NCI-H345 treated with DMSO at 0.1 percent for 48 hours (cell line): ENCODE data around the gene ETV3L.
A peak's percentile ranks its signal among the peaks of the same experiment; 100 is the strongest.

Experiments used
- DNase-seq: peaks from one replicate; lab custom pipeline; 2025; ENCODE audit not compliant: unreplicated experiment; lab: John Stamatoyannopoulos, UW

The ETV3L gene

DNA sequence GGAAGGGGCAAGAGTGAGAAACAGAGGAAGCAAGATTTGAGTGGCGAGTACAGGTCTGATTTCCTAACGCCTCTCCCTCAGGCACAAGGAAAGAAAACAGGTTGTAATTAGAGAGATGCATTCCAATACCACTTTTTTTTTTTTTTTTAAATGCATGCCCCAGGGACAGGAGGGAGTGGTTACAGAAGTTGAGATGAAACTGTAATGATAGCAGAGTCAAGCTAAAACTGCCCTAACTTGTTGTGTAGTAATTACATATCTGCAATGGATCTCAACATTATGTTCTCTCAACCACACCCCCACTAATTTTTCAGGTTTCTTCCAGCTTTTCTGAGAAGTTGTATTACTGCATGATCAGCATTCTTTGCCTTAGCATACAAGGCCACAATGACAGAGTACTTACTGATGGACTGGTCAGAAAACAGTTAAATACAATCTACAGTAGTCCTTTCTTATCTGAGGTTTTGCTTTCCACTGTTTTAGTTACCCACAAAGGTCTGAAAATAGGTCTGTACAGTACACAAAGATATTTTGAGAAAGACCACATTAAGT is 33.1 kb upstream of the ETV3L start:
- DNase-seq, result no peak

DNA sequence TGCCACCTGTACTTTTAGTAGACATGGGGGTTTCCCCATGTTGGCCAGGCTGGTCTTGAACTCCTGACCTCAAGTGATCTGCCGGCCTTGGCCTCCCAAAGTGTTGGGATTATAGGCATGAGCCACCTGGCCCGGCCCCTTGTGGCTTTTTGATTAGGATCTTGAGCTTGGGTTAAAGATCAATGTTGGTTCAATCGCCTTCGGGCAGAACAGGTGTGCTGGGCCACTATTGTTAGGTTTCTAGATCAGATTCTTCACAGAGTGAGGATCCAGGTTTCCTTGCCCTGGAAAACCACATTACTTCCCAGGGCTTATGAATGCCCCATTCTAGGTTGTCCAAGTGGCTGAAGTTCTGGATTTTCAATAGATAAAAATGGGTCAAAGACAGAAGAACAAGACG is 32.5 kb upstream of the ETV3L start:
- no peak for DNase-seq

DNA sequence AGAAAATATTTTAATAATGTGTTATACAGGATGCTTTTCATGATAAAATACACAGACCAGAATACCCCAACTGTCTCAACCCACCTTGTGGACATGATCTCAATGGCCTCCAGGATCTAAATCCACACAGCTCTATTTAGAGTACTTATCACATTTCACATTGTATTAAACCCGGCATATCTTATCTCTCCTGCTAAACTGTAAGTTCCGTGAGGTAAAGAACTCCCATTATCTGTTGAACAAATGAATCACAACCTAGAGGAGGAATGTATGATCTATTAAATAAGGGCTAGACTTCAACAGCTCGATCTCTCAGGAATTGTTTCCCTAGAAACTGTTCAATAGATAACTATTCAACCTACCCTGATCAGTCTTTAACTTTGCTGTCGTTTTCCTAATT is 31.7 kb upstream of the ETV3L start:
- DNase-seq, result no peak

DNA sequence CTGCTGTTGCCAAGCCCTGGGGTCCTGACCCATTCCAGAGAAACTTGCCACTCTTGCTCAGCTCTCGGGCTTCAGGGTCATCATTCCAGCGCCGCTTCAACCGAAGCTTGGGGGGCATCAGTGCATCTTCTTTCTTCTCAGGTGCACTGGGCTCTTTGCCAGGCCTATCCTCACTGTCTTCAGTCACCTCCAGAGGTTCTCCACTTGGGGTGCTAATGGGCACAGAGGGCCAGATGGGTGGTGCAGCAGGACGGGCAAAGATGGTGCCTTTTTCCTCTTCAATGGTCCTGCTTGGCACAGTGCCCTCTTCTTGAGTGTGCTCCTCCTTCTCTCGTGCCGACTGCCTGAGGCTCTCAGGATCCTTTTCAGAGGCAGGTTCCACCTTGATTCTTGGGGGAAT is 25.2 kb upstream of the ETV3L start:
- DNase-seq, result no peak

DNA sequence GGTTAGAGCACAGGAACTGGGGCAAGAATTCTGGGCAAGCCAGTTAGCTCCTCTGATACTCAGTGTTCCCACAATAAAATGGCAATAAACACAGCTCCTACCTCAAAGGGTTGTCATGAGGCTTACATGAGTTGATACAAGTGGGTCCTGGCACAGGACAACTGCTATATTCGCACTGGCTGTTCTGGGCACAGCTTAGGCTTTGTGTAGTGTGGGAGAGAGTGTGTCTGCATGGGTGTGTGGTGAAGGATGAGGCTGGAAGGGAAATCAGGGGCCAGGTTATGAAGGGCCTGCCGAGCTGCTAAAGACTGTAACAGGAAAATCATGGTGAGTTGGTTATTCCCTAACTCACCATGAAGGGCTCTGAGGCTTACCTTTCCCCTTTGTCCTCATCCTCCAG is 19.8 kb upstream of the ETV3L start:
- DNase-seq, result no peak

DNA sequence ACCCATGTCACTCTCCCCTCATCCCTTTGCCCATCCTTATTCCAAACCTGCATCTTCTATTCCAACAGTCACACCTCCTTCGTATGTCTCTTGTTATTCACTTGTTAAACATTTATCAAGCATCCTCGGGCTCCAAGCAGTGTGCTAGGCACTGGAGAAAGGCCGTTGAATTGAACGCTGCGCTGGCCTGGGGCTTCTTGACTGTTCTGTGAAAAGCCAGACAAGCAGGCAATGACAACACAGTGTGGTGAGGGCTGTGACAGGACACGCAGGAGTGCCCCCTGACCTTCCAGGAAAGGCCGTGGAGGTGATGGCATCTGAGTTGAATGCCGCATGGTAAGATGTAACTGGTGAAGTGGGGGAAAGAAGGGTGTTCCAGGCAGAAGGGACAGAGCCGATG is 19.4 kb upstream of the ETV3L start:
- no peak for DNase-seq

DNA sequence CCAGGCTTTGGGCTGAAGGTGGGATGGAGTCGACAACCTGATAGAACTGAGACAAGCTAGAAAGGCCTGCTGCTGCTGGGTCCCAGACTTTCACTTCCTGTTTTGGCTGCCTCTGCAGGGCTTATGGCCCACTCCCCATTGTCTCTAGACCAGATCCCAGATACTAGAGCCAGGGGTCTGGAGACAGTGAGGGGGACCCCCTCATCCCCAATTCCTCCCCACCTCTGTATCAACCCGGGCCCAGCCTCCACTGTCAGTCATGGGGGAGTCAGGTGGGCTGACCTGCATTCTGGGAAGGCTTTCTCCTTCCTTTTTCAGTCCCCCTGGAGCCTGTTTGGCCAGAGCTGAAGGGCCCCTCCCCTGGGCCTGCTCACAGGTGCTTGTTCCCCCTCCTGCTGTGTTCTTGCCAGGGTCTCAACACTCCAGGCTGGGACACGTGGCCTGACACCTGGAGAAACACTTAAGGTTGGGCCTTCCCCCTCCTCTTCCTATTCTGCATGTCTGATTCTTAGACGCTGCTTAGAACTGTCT is 18.0 kb upstream of the ETV3L start:
- peak; percentile 33 for DNase-seq

DNA sequence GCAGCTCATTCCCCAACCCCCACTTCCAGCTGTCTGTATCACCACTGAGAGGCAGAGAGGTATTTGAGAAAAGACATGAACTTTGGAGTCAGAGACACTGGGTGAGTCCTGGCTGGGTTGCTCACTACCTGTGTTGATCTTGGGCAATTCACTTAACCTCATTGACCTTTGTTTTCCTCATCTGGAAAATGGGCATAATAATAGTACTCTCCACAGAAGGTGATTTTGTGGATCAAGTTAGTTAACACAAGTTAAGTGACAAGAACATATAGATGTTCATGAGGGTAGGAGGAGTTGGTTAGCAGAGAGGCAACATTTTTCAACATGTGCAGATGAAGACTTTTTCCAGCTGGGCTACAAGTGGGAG is 17.1 kb upstream of the ETV3L start:
- no peak for DNase-seq

DNA sequence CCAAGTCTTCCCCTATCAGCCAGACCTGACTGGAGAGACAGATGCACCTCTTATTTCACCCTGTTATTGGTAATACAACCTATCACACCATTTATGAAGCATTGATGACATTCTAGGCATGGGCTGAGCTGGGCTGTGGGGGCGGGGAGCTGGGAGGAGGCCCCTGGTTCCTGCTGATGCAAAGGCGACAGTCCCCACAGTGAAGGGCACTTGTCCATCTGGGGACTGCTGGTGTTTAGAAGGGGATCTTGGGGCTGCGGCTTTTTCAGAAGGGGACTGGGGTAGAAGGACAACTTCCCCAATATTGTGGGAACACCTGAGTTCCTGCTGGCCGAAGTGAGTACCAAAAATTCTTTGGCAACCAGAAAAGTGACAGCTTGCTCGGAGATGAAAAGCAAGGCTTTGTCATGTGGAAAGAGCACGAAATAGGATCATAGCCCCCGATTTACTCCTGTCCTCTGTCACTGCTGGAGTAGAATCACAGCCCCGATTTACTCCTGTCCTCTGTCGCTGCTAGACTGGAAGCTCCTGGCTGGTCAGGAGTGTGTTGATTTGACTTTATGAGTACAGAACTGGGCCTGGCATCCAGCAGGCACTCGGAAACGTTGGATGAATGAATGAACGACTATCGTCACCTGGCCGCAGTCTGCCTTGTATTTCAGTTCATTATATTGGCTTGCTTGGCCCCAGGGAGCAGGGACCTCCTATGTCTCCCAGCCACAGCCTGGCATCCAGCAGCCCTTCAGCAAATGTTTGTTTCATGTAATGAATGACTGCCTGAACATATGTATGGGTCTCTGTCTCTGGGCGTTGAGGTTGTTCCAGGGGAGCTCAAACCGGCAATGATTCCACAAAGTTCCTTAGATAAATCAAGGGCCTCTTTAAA is 16.5 kb upstream of the ETV3L start:
- no peak for DNase-seq

DNA sequence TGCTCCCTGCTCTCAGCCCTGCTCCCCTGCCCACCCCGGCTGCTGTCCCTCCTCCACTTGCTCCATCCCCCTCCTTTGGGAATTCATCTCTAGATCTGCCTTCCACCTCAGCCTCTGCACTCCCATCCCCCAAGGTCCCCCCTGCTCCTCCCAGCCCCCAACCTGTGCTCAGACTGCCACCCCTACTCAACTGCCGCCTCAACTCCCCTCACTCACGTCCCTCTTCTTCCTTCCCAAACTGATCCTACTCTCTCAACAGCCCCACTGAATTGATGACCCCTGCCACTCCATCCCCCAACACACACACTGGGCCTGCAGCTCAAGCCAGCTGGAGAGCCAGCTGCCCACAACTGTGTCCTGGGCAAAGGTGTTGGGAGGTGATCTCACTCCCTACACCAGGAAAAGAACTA is 15.8 kb upstream of the ETV3L start:
- no peak for DNase-seq

DNA sequence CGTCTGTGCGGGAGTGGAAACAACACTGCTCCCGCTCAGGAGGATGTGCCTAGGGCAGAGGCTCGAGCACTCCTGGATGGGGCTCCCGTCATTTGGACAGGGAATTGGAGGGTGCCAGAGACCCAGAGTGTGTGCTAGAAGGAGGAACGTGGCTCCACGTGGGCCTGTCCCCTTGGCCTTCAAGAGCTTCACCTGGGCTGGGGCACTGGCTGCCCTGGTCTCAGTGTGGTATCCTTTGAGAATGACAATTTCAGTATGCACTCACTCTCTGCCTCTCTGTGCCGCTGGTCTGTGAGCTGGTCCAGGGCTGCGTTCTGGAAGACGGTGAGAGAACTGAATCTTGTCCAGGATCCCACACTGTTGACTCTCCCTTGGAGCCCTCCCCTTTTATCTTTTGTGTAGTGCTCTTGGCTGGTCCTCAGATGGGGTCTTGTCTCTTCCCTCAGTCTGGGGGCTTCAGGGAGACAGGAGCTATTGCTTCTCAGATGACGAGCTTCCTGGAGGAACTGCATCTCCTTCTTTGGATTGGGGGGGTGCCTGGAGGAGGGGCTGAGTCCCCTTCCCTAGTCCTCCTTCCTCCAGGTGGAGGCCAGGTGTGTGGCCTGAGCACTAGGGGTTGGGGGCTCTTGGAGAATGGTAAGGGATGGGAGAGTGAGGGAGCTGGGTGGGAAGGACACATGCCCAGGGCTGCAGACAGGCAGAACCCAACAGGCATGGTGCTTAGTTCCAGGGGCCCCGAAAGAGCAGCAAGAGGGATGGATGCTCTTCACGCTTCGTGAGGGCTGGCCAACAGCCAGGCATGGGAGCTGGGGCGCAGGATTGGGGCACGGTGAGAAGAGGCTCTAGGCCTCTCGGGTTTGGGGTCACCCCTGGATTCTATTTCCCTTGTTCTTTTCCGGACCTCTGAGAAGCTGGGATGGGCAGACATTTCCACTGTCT is 14.8 kb upstream of the ETV3L start:
- no peak for DNase-seq

DNA sequence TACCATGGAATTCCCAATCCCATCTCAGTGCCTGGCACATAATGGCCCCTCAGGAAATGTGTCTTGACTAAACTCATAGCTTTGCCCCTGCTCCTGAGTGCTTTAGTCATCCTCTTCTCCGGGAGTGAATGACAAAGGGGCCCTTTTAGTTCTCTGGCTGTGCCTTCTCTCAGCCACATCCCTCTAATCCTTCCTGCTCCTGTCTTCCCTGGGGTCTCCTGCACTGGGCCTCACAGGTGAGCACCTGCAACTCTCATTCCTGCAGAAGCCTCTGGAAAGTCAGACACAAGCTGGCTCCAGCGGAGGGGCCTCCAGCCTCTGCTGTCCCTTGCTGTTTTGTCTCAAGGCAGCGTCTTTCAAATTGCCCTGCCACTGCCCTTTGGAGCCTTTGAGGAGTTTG is 14.0 kb upstream of the ETV3L start:
- DNase-seq, result no peak

DNA sequence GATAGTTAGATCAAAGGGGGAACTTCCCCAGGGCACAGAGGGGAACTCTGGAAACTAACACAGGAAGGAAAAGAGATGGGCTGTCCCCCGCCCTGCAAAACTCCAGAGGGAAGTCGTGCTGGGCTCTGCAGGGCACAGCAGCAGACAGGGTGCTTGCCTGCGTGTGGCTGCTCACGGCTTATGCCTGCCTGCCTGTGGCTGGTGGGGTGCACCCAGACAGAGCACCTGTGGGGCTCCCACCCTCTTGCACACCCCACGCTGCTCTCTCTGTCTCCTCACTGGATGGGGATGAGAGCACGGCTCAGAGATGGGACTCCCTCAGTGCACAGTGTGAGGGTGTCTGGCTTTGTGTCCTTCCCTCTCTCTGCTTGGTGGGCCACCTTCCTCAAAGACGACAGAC is 13.5 kb upstream of the ETV3L start:
- no peak for DNase-seq

DNA sequence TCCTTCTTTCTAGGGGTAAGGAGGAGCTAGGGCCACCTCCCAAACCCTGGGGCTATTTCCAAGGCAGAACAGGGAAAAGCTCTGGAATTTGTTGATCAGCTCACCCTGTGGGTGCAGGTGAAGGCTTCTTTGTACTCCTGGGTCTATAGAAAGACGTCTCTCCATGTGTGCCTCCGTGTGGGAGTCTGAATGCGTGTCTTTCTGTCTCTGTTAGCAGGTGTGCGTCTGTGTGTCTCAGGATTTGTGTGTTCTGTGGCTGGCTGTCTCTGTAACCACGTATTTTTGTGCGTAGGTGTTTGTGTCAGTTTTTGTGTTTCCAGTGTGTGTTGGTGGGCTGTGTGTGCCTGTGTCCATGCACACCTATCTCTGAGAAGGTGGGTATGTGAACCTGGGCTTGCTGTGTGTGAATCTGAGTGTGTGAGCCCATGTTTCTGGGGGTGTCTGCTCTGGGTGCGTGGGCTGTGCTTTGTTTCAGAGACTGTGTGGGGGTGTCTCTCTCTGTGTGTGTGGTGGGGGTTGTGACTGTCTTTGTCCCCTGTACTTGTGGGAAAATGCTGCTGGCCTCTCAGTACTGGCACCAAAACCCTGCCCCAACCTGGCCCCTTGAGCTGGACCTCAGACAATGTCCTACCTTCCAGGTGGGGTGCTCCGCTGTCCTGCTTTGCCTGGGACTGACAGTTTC is 12.7 kb upstream of the ETV3L start:
- DNase-seq, result no peak

DNA sequence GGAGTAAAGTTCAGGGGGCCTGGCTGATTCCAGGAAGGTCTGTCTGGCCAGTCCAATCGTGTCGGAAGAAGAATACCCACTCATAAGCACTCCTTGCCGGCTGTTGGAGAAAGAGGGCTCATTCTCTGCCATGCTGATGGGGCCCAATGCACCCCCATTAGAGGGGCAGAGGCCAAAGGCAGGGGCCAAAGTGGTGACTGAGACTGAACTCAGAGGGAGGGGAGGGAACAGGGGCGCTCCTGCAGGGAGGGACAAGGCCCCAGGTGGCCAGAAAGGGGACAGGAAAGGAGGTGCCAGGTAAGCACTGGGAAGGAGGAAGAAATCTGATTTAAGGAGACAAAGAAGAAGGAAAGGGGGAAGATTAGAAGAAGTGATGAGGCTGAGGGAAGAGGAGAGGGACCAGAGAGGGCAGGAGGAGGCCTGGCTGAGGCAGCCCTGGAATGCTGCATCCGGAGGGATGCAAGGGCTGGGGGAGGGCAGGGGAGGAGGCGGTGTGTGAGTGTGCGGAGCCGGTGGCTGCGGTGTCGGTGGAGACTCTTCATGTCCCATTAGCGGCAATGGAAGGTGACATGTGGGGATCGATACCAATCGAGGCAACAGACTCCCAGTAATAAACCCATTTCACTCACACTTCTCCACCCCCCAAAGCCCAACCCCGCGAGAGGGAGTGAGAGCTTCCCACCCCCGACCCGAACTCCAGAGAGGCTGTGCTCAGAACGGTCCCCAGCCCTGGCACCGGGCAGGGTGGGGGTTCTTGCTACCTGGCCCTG is 12.0 kb upstream of the ETV3L start:
- no peak for DNase-seq

DNA sequence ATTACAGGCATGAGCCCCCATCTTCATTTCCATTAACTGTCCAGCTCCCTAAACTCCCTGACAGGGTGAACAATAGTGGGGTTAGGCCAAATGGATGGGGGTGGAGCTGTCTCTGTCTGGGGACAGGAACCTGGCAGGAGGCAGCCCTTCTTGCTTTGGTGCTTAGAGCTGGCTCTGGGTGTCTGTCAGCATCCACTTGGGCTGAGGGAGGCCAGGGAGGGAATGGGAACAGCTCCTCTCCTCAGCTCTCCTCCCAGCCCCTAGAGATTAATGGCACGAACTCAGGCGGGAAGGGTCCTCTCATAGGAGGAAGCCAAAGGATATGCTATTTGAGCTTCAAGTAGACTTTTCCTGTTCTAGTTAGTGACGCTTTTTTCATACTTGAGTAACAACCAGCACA is 11.1 kb upstream of the ETV3L start:
- DNase-seq, result no peak

DNA sequence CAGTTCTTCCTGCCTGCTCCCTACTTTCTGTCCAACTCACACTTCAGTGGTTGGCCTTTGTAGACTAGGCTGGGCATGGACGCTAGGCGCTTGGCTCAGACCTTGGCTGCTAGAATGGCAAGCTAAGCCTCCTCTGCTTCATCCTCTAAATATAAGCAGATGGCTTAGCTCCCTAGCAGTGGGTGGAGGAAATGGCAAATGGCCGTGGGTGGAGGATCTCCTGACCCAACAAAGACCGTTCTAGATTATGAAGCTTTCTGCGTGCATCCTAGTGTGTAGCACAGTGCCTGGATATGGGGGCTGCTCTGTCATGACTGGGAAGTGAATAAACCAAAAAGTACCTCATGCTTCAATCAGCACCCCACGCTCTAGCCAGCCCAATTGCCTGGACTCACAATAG is 10.4 kb upstream of the ETV3L start:
- no peak for DNase-seq

DNA sequence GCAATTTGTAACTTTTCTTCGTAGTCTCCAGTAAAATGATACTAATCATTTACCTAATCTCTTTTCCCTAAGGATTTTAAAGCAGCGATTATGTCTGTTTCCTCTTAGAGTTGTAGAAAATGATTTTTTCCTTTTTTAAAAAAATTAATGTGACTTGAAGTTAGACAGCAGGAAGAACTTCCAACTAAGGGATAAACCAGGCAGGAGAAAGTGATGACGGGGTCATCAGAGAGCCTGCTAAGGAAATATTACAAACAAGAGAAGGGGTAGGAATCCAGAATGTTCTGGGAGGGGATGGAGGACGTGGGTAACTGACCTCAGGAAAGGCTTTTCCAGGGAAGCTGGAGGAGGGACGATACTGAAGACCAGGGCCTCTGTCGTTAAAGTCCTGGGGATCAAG is 8.8 kb upstream of the ETV3L start:
- no peak for DNase-seq

DNA sequence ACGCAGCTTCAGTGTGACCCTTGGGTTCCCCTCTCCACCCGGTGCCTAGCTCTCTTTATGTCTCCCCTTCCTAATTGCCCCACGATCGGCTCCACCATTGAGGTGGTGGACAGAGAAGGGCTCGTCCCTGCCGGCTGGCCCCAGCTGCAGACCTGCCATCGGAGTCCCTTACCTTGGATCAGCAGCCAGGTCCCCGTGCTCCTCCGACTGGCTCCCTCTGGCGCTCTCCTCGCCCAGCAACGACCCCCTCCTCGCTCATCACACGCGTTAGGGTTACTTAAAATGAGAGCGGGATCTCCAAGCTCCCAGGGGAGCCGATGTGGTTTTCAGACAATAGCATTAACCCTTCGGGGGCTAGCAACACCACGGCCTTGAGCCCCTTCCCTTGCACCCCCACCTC is 8.1 kb upstream of the ETV3L start:
- DNase-seq, result no peak

DNA sequence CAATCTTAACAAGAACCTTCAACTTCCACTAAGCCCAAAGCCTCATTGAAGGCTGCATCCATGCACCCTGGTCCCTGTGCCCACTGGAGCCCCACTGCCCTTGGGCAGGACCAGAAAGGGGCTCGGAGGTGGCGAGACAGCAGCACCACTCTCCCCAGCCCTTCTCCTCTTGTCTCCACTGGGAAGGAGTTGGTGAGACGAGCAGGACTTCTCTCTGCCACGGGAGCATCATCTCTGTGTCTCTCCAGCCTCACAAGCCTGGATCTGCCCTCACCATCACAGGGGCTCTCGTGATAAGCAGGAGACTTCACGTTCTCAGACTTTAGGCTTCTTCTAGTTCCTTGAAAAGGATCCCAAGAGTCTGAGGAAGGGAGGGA is 7.2 kb upstream of the ETV3L start:
- no peak for DNase-seq
